Amygdala (tissue), 56 donors: ENCODE results near the gene KCNH3.
A peak's percentile ranks its signal among the peaks of the same experiment; 100 is the strongest.

Experiments
- DNase-seq, 56 donors: peaks; one replicate each; lab custom pipeline; 2025; lab: John Stamatoyannopoulos, UW

The KCNH3 gene

GRCh38 chr12:49543914-49544815, 5.3 kb downstream of the KCNH3 start:
- DNase-seq: no peak

DNA sequence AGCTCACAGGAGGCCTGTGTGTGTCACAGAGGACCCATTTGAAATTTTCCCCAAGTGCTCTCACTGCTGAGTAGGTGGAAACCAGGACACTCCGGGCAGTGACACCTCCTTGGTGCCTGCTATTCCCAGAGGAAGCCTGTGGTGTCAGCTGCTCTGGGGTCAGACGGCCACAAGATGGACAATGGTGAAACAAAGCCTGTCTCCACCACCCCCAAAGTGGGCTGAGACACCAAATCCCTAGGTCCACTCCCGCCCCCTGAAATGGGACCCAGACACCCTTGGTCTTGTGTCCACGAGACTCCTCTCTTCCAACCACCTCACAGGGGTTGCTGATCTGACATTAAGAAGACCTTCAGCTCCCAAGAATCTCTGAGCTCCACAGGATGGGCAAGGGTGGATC, 7.0 kb downstream of the KCNH3 start:
- no peak for DNase-seq

DNA sequence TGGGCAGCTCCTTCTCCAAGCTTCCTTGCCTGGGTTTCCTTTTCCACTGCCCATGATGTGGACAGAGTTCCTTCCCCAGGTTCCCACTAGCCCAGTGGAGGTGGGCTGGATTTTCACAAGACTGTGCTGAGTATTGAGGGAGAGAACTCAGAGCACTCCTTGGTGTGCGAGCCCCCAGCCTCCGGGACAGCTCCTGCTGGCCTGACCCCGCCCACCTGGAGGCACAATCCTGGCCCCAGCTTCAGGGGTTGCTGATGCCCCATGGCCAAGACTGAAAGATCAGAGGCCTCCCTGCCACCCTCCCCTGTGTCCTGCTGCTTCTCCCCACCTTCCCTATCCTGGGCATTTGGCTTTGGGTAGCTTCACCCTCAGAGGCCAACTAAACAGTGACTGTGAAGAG, 7.7 kb downstream of the KCNH3 start:
- DNase-seq: no peak

GRCh38 chr12:49547090-49547690, 8.4 kb downstream of the KCNH3 start:
- DNase-seq: no peak

GRCh38 chr12:49548481-49548821, 9.6 kb downstream of the KCNH3 start:
- DNase-seq: peak in 1 of 56 donors; percentile 57

DNA sequence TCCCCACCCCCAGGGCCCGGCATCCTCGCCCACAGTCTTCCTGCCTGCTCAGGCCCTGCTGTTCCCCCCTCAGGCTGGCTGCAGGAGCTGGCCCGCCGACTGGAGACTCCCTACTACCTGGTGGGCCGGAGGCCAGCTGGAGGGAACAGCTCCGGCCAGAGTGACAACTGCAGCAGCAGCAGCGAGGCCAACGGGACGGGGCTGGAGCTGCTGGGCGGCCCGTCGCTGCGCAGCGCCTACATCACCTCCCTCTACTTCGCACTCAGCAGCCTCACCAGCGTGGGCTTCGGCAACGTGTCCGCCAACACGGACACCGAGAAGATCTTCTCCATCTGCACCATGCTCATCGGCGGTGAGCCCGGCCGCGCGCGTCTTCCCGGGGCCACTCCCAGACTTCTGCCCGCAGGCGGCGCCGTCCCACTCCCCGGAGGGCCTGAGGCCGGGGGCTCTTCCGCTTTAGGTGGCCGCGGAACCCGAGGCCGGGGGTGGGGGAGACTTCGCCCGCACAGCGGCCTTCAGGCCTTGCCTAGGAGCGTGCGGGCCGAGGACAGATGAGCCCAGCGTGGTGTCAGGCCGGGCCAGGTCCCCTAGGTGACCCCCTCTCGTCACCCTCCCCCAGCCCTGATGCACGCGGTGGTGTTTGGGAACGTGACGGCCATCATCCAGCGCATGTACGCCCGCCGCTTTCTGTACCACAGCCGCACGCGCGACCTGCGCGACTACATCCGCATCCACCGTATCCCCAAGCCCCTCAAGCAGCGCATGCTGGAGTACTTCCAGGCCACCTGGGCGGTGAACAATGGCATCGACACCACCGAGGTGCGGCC, 10.2 kb downstream of the KCNH3 start:
- DNase-seq: peak in 13 of 56 donors; percentile 14 to 57 (median 36)

DNA sequence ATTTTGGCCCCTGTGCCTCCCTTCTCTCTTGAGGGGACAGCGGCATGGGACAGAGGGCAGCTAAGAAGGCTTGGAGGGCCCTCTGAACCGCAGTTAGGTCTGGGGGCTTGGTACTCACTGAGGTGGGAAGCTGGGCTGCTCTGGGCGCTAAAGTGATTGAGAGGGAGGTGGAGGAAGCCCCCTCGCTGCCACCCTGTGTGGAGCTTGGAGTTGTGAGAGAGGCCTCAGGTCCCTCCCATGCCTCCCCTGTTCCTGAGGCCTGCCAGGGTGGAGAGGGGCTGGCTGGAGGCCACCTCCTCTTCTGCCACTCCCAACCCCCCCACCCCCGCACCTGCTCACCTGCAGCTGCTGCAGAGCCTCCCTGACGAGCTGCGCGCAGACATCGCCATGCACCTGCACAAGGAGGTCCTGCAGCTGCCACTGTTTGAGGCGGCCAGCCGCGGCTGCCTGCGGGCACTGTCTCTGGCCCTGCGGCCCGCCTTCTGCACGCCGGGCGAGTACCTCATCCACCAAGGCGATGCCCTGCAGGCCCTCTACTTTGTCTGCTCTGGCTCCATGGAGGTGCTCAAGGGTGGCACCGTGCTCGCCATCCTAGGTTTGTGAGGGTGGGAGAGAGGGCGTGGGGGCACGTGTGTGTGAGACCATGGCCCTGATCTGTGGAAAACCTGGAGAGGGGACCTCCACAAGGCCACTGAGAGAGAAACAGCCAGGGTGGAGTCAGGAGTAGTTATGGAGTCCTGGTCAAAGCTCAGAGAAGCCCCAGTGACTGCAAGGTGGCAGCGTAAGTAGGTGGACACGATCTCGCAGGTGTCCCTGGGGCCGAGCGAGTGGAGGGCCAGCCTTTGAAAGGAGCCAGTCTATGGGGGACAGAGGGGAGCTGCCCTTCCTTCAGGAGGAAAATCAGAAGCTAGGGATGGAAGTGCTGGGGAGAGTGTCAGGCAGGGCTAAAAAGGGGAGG, 11.2 kb downstream of the KCNH3 start:
- no peak for DNase-seq

- DNase-seq: no peak
Measured at GRCh38 chr12:49550693-49551252, 11.9 kb downstream of the KCNH3 start.

DNA sequence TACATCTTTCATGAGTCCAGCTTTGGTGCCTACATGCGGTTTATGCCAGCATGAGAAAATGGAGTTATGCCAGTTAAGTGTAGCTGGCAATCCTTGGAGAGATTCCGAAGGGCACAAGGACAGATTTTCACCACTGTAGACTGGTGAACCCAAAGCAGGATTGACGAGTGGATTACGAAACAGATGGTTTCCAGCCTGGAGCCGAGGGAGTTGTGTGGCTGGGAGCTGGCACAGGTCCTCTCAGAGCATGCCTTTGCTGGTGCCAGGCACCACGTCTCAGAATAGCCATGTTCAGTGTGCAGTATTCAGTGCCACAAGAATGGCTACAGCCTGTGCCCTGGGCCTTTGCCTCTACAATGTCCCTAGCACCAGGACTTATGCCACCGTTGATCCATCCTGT, 13.2 kb downstream of the KCNH3 start:
- peak in 6 of 56 donors; percentile 16 to 33 (median 26) for DNase-seq

GRCh38 chr12:49552425-49552824, 13.6 kb downstream of the KCNH3 start:
- no peak for DNase-seq

GRCh38 chr12:49552899-49553298, 14.1 kb downstream of the KCNH3 start:
- no peak for DNase-seq

DNA sequence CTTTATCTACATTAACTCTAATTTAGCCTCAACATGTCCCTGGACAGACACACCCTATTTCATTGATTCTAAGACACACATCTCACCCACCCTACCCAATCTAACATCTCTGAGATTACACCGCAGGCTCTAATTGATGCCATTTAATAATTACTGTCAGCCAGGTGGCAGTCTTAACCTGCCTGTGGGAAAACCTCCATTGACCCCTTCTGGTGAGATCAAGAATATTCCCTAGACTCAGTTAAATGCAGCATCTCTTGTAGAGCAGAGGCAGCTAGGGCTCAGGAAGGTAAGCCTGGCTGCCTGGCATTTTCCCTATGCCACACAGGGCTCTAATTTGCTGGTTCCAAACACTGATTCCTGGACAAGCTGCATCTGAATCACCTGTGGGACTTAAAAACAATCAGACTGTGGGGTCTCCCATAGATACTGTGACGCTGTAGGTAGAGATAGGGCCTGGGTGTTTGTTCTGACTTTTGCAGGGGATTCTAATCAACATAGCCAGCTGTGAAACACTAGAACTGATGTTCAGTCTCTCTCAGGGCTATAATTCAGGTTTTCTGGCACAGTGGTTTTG, 14.8 kb downstream of the KCNH3 start:
- no peak for DNase-seq

DNA sequence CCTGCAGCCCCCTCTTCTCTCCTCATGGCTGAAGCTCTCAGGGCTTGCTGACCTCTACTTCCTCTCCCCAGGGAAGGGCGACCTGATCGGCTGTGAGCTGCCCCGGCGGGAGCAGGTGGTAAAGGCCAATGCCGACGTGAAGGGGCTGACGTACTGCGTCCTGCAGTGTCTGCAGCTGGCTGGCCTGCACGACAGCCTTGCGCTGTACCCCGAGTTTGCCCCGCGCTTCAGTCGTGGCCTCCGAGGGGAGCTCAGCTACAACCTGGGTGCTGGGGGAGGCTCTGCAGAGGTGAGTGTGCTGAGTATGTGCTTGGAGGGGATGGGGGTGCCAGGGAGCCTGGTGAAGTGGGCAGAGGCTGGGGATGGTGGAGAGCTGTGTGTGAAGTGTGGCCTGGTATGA, 15.4 kb downstream of the KCNH3 start:
- DNase-seq: no peak

DNA sequence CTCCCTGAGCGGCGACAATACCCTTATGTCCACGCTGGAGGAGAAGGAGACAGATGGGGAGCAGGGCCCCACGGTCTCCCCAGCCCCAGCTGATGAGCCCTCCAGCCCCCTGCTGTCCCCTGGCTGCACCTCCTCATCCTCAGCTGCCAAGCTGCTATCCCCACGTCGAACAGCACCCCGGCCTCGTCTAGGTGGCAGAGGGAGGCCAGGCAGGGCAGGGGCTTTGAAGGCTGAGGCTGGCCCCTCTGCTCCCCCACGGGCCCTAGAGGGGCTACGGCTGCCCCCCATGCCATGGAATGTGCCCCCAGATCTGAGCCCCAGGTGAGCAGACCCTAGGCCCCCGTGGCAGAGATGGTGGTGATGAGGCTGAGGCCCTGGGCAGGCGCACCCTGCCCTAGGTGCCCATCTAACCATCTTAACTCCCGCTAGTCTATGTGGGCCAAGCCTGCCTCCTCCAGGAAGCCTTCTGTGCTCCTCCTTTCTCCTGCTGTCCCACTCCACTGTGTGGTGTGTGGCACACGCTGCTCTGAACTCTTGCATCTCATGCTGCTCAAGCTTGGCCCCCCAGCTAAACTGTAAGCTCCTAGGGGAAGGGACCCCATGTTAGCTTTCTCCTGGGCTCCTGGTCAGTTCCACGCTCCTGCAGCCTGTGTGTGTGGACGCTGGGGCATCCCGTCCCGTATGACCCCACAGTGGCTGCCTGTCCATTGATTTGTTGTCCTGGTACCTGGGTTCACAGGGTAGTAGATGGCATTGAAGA, 17.0 kb downstream of the KCNH3 start:
- no peak for DNase-seq

DNA sequence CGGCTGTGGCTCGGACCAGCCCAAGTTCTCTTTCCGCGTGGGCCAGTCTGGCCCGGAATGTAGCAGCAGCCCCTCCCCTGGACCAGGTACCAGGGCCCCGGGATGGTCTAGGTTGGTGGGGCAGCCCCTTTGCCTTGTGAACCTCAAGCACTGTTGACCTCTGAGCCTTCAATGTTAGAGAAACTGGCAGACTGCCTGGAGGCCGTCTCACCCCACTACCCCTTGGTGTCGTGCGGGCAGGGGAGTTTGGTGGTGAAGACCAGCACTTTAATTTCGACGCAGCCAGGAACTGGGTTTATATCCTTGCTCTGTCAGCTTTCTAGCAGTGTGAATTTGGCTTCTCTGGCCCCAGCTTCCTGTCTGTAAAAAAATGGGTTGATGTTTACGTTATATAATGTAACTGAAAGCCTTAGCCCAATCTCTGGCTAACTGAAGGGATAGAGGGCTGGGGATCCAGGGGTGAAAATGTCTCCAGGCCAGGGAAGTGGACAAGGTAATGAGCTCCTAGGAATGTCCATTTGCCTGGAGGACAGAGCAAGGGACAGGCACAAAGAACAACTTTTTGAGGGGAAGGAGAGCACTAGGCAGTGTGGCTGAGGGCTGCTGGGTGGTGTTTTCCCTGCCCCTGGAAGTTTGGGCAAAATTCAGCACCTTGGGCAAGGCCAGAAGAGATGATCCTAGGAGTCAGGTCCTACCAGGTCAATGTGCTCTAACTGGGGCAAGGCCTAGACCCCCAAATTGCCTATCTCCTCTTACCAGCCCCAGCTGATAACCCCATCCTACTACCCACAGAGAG, 17.8 kb downstream of the KCNH3 start:
- no peak for DNase-seq

DNA sequence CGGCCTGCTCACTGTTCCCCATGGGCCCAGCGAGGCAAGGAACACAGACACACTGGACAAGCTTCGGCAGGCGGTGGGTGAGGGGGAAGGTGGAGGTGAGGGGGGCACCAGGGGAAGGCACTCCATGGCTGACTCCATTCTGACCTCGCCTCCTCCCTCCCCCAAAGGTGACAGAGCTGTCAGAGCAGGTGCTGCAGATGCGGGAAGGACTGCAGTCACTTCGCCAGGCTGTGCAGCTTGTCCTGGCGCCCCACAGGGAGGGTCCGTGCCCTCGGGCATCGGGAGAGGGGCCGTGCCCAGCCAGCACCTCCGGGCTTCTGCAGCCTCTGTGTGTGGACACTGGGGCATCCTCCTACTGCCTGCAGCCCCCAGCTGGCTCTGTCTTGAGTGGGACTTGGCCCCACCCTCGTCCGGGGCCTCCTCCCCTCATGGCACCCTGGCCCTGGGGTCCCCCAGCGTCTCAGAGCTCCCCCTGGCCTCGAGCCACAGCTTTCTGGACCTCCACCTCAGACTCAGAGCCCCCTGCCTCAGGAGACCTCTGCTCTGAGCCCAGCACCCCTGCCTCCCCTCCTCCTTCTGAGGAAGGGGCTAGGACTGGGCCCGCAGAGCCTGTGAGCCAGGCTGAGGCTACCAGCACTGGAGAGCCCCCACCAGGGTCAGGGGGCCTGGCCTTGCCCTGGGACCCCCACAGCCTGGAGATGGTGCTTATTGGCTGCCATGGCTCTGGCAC, 18.5 kb downstream of the KCNH3 start:
- DNase-seq: no peak

DNA sequence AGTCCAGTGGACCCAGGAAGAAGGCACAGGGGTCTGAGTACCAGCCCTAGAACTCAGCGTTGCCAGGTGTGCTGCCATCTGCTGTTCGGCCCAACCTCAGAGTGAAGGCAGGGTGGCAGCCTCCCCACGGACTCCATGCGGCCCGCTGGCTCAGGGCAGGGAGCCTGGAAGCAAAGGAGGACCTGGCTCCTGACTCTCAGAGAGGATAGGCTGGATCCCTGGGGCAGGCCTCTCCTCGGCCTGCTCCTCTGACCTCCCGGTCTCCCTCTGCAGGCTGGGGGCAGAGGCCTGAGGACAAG, 19.0 kb downstream of the KCNH3 start:
- peak in 1 of 56 donors; percentile 12 for DNase-seq
